ENCODE results near the gene LCN2. TPM values are rescaled to one million over a fixed set of nuclear protein-coding genes. Genes with fewer than 3 reads are reported as not detected.
A peak's percentile ranks its signal among the peaks of the same experiment; 100 is the strongest.

The LCN2 gene
- total and polyA plus RNA-seq, 9 of the 15 experiments (the other 6 are each of a cell fraction or from before 2014, with no cell fraction given): 0.10 to 1.2 (median 0.44) TPM; not detected in 1

DNA sequence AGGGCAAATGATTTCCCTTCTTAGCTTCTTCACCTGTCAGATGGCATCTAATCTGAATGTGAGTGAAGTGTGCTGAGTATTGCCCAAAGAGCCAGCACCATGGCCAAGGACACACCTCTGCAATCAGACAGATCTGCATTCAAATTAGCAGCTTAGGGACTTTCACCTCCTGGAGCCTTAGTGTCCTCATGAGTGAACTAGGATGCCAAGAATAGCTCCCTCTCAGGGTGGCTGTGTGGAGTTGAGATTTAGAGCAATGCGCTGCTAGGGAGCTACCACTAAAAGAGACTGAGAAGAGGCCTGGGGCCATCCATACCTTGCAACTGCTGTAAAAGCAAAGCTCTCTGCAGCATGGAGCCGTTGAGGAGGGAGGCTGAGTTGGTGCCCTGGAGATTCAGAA lies 40.8 kb downstream of the LCN2 start (continued):
- TF ChIP-seq MITF (IDR thresholded peaks at IDR 0.05): no peak
- TF ChIP-seq ZC3H8 (IDR thresholded peaks at IDR 0.05): no peak
- no peak for TF ChIP-seq TRIM28 (IDR thresholded peaks at IDR 0.05)

DNA sequence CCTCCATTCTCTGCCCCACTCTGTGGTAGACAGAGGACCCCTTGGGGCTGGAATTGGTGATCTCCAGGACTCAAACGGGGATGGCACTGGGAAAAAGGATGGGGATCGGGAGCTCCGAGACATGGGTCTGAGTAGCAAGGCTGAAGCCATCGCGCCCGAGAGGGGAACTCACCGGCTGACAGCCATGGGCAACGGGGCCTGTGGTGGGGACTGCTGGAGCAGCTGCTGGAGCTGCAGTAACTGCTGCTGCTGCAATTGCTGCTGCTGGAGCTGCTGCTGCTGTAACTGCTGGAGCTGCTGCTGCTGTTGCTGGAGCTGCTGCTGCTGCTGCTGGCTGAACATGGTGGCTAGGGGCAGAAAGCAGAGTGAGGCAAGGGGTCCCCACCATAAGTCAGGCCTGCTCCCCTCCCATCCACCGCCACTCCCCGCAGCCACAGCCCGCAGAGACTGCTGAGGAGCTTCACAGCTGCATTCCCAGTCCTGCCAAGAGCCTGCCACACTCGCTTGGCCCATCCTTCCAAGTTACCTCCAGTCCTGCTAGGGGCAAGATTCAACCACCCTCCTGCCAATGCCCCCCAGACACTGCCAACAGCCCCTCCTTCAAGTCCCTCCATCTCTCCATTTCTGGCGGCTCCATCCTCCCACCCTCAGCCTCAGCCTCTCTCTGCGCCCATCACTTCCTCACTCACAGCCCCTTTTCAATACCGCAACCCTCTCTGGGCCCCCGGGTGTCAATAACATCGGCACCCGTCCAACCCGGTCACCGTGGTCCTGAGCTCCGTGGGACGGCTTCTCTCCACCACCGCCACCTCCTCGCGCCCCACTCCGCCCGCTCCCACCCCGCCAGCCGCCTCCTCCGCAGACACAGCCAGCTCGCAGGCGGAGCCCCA lies 41.5 kb downstream of the LCN2 start:
- ChIA-PET CTCF (ENCODE audit: low intra/inter-chr PET ratio) (interaction anchor here (0.5 to 0.7 kb wide), 3 partner anchors 10 to 509 kb away, joined by 3 to 7 read pairs (median 6); no protein-coding TSS in a partner anchor), POLR2A (interaction anchor here (0.6 to 7.6 kb wide), 19 partner anchors 9 to 1694 kb away, joined by 3 to 78 read pairs (median 4); partner anchors contain the start of genes BBLN, GOLGA2 and SWI5)
- H3K9ac ChIP-seq (ENCODE audit: insufficient read depth in 1 of 2, low read depth in 2 of 2, low read length in 2 of 2): peak overlapping the region; percentile 79 to 91
- intact Hi-C loops (cut with micrococcal nuclease): loop anchor here (1.0 to 10.0 kb wide), 5 partner anchors 14 to 494 kb away; partner anchors contain the start of genes BBLN, GOLGA2, PTGES2 and SET
- H3K4me3 ChIP-seq: peak overlapping the region; percentile 92
- no peaks in the 10 kb centered on the region for H3K9me3 ChIP-seq (replicated peaks; ENCODE audit: control insufficient read depth, insufficient read depth, low read depth, low read length)
- peak; percentile 40 for ATAC-seq
- peaks cover 8% of the 10 kb centered on the region; the same call in 1 of the 2 replicates for H4K20me1 ChIP-seq (replicated peaks; ENCODE audit: control insufficient read depth, insufficient read depth, low read length)
- H3K9me1 ChIP-seq (ENCODE audit: control insufficient read depth, insufficient read depth, low read length): peaks cover 7% of the 10 kb centered on the region
- peak overlapping the region; percentile 98 for H2AFZ ChIP-seq (ENCODE audit: low read depth, low read length)
- BruUV-seq (replicated peaks): TSS peak; percentile 62
- DNase-seq (ENCODE audit: extremely low read depth in 1 of 4, low spot score in 3 of 4): peak in 1 of 4 experiments; percentile 49
- 22% methylated on average over 32 of the region's 32 CpGs for WGBS (ENCODE audit: insufficient coverage, low coverage, missing lambda C conversion rate)
- no peaks in the 10 kb centered on the region for H3K27me3 ChIP-seq (ENCODE audit: control insufficient read depth in 2 of 2, insufficient read depth in 2 of 2, low read length in 2 of 2)
- no peak for FAIRE-seq
- peaks cover 34 to 40% of the 10 kb centered on the region in 2 experiments for H3K4me1 ChIP-seq (replicated peaks in 1 of 2; ENCODE audit: control insufficient read depth in 2 of 2, insufficient read depth in 2 of 2, low read length in 2 of 2)
- H3K79me2 ChIP-seq (ENCODE audit: control insufficient read depth, insufficient read depth, low read length): peaks cover 25% of the 10 kb centered on the region
- in situ Hi-C loops (cut with MboI): no loop called here
- H3K36me3 ChIP-seq (ENCODE audit: control insufficient read depth, insufficient read depth, low read length): peaks cover 43% of the 10 kb centered on the region
- peak overlapping the region; percentile 82 for H3K27ac ChIP-seq (ENCODE audit: extremely low read depth, low read depth, low read length)
- peak overlapping the region; percentile 93 for H3K4me2 ChIP-seq (ENCODE audit: insufficient read depth, low read length)
- no peak for TF ChIP-seq MCM2 (IDR thresholded peaks at IDR 0.05; ENCODE audit: low read depth)
- TF ChIP-seq NCOA6 (IDR thresholded peaks at IDR 0.05): no peak
- no peak for TF ChIP-seq CBX3 (IDR thresholded peaks at IDR 0.05; ENCODE audit: borderline replicate concordance in 1 of 2, low read length in 2 of 2)
- peak; percentile 56; the same call in 1 of the 2 replicates for TF ChIP-seq ETS1 (conservative IDR thresholded peaks at IDR 0.05; ENCODE audit: control insufficient read depth, low read depth, low read length)
- TF ChIP-seq ELF4 (CRISPR knock-in tag; IDR thresholded peaks at IDR 0.05): peak; percentile 94
- TF ChIP-seq TCF7L2 (IDR thresholded peaks at IDR 0.05; ENCODE audit: low read depth, low read length): no peak
- TF ChIP-seq, protein P1, sequence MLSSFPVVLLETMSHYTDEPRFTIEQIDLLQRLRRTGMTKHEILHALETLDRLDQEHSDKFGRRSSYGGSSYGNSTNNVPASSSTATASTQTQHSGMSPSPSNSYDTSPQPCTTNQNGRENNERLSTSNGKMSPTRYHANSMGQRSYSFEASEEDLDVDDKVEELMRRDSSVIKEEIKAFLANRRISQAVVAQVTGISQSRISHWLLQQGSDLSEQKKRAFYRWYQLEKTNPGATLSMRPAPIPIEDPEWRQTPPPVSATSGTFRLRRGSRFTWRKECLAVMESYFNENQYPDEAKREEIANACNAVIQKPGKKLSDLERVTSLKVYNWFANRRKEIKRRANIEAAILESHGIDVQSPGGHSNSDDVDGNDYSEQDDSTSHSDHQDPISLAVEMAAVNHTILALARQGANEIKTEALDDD (IDR thresholded peaks at IDR 0.05): no peak
- TF ChIP-seq, protein P2, sequence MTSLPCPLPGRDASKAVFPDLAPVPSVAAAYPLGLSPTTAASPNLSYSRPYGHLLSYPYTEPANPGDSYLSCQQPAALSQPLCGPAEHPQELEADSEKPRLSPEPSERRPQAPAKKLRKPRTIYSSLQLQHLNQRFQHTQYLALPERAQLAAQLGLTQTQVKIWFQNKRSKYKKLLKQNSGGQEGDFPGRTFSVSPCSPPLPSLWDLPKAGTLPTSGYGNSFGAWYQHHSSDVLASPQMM (CRISPR knock-in tag; IDR thresholded peaks at IDR 0.05): no peak
- TF ChIP-seq ZNF280A (IDR thresholded peaks at IDR 0.05; ENCODE audit: low read depth, partially characterized antibody): no peak
